Mucosa of rectum (tissue), 2 donors: Measurements from ENCODE around the gene MDH1B.

Source experiments
- H3K27ac ChIP-seq, 2 donors: one replicate each; pipeline ENCODE4 v1.7.0; 2013; ENCODE audit warnings: inconsistent platforms in 2 of 2, low read depth in 2 of 2, low read length in 2 of 2
- H3K27me3 ChIP-seq, 2 donors: one replicate each; pipeline ENCODE4 v1.7.0; 2013; ENCODE audit warnings: low read length in 2 of 2; ENCODE audit not compliant: control insufficient read depth in 2 of 2, insufficient read depth in 2 of 2
- H3K36me3 ChIP-seq, 2 donors: one replicate each; pipeline ENCODE4 v1.7.0; 2013; ENCODE audit warnings: low read length in 2 of 2; ENCODE audit not compliant: control insufficient read depth in 2 of 2, insufficient read depth in 2 of 2
- H3K4me1 ChIP-seq, 2 donors: one replicate each; pipeline ENCODE4 v1.7.0; 2013; ENCODE audit warnings: low read length in 2 of 2, mild to moderate bottlenecking in 1 of 2; ENCODE audit not compliant: control insufficient read depth in 2 of 2, insufficient read depth in 2 of 2
- H3K4me3 ChIP-seq, 2 donors: one replicate each; pipeline ENCODE4 v1.7.0; 2013; ENCODE audit warnings: low read length in 2 of 2
- H3K9ac ChIP-seq, 2 donors: one replicate each; pipeline ENCODE4 v1.7.0; 2013; ENCODE audit warnings: low read length in 2 of 2, low read depth in 1 of 2, mild to moderate bottlenecking in 1 of 2
- H3K9me3 ChIP-seq, 2 donors: one replicate each; pipeline ENCODE4 v1.7.0; 2013; ENCODE audit warnings: low read length in 2 of 2; ENCODE audit not compliant: control insufficient read depth in 2 of 2
- donor health status: healthy.
- donor health status: Normal muscosa, but diverticular disease.

The MDH1B gene

GRCh38 chr2:206800506-206801417 is 35.6 kb upstream of the MDH1B start:
- Histone ChIP-seq H3K27me3 (no peaks in the 10 kb centered on the region), H3K4me3 (peak overlapping the region in 1 of 2 donors; percentile 56), H3K4me1 (peaks cover 0 to 3% of the 10 kb centered on the region in 2 donors), H3K9me3 (no peaks in the 10 kb centered on the region), H3K9ac (no peak overlapping the region), H3K36me3 (peaks cover 0 to 2% of the 10 kb centered on the region in 2 donors), H3K27ac (no peak overlapping the region)

DNA sequence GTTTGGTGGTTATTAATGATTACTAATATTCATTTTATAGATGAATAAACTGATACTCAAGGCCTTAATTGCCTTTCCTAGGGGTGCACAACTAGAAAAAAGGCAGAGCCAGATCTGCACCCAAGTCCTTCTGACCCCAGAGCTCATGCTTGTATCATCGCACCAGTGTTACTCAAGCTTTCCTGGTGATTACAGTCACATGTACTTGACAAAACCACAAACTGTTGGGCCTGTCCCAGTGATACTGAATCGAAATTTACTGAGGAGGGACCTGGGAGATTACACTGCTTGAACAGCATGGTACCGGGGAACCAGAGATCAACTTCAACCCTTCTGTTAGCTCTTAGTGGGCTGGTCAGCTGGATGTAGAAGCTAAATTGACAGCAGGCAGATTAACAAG is 34.0 kb upstream of the MDH1B start:
- Histone ChIP-seq H3K27me3 (no peaks in the 10 kb centered on the region), H3K36me3 (peaks cover 2 to 7% of the 10 kb centered on the region in 2 donors), H3K4me1 (peaks cover 0 to 3% of the 10 kb centered on the region in 2 donors), H3K9ac (no peak overlapping the region), H3K27ac (no peak overlapping the region), H3K9me3 (no peaks in the 10 kb centered on the region), H3K4me3 (no peak overlapping the region)

- Histone ChIP-seq H3K4me3 (no peak overlapping the region), H3K36me3 (peaks cover 5 to 7% of the 10 kb centered on the region in 2 donors), H3K9ac (no peak overlapping the region), H3K27me3 (no peaks in the 10 kb centered on the region), H3K9me3 (no peaks in the 10 kb centered on the region), H3K27ac (no peak overlapping the region), H3K4me1 (peaks cover 0 to 3% of the 10 kb centered on the region in 2 donors)
Measured at GRCh38 chr2:206798000-206798399, 32.9 kb upstream of the MDH1B start.

- Histone ChIP-seq H3K36me3 (peaks cover 7 to 9% of the 10 kb centered on the region in 2 donors), H3K4me1 (peaks cover 0 to 3% of the 10 kb centered on the region in 2 donors), H3K27me3 (no peaks in the 10 kb centered on the region), H3K4me3 (no peak overlapping the region), H3K9me3 (no peaks in the 10 kb centered on the region), H3K9ac (no peak overlapping the region), H3K27ac (no peak overlapping the region)
Measured at GRCh38 chr2:206797376-206797775, 32.2 kb upstream of the MDH1B start.

DNA sequence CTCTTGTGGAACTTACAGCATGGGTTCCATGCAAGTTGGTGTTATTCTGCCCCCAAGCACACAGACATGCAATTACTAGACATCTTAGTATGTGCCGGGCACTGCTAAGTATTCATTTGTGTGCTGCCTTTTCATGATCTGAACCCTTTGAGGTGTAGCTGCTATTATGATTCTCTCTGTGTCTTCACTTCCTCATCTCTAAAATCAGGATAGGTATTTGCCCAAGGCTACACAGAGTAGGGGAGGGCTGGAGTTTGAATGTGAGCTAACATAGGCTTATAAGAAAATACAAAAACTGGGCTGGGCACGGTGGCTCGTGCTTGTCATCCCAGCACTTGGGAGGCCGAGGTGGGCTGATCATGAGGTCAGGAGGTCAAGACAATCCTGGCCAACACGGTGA is 27.5 kb upstream of the MDH1B start:
- Histone ChIP-seq H3K36me3 (peaks cover 31 to 46% of the 10 kb centered on the region in 2 donors), H3K4me1 (no peaks in the 10 kb centered on the region), H3K27ac (no peak overlapping the region), H3K9ac (no peak overlapping the region), H3K27me3 (no peaks in the 10 kb centered on the region), H3K4me3 (no peak overlapping the region), H3K9me3 (no peaks in the 10 kb centered on the region)

DNA sequence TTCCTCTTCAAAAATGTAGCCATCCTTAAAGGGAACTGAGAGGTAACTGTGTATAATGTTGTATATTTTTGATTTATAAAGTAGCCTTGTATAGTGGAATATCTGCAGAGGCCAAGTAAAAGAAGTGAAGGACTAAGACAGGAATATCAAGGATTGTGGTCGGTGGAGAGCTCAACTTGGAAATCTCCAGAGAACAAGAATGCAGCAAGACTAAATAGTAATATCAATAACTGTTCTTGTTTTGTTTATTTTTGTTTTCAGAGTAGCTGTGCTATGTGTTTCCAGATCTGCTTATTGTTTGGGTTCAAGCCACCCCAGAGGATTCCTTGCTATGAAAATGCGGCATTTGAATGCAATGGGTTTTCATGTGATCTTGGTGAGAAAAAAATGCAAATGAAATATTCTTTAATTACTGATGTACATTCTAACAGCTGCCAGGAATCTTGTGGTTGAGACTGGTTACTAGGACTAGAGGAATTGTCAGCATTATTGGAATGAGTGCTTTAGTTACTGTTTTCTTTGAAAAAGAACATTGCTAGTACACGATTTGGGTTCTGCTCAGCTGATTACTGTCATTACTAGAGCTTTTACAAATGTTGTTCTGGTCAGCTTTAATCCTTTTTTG is 25.3 kb upstream of the MDH1B start:
- Histone ChIP-seq H3K36me3 (peaks cover 35 to 59% of the 10 kb centered on the region in 2 donors), H3K4me3 (no peak overlapping the region)

GRCh38 chr2:206784559-206785353 is 19.6 kb upstream of the MDH1B start:
- H3K27ac ChIP-seq = no peak overlapping the region
- H3K27me3 ChIP-seq = no peaks in the 10 kb centered on the region
- H3K9ac ChIP-seq = no peak overlapping the region
- no peak overlapping the region for H3K4me3 ChIP-seq
- H3K4me1 ChIP-seq = no peaks in the 10 kb centered on the region
- peaks cover 42 to 61% of the 10 kb centered on the region in 2 donors for H3K36me3 ChIP-seq
- H3K9me3 ChIP-seq = no peaks in the 10 kb centered on the region

More for the DNA sequence above, 25.3 kb upstream of the MDH1B start:
- H3K4me1 ChIP-seq = no peaks in the 10 kb centered on the region
- H3K27me3 ChIP-seq = no peaks in the 10 kb centered on the region
- H3K9me3 ChIP-seq = no peaks in the 10 kb centered on the region
- no peak overlapping the region for H3K9ac ChIP-seq
- H3K27ac ChIP-seq = no peak overlapping the region

- Histone ChIP-seq H3K36me3 (peaks cover 39 to 60% of the 10 kb centered on the region in 2 donors), H3K9ac (no peak overlapping the region), H3K27me3 (no peaks in the 10 kb centered on the region), H3K9me3 (no peaks in the 10 kb centered on the region), H3K27ac (no peak overlapping the region), H3K4me3 (no peak overlapping the region), H3K4me1 (no peaks in the 10 kb centered on the region)
Measured at GRCh38 chr2:206783718-206784117, 18.6 kb upstream of the MDH1B start.

DNA sequence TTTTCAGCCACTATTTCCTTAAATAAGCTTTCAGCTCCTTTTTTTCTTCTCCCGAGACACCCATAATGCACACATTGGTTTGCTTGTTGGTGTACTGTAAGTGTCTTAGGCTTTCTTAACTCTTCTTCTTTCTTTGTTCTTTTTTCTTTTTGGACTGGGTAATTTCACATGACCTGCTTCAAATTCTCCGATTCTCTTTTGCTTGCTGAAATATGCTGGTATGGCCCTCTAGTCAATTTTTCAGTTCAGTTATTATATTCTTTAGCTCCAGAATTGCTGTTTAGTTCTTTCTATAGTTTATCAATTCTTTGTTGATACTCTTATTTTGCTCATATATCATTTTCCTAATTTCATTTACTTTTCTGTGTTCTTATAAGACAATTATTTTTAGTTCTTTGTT is 15.5 kb upstream of the MDH1B start:
- no peaks in the 10 kb centered on the region for H3K27me3 ChIP-seq
- H3K36me3 ChIP-seq = peaks cover 31 to 46% of the 10 kb centered on the region in 2 donors

More for the DNA sequence above, 15.5 kb upstream of the MDH1B start:
- H3K4me3 ChIP-seq = no peak overlapping the region
- no peaks in the 10 kb centered on the region for H3K4me1 ChIP-seq
- no peak overlapping the region for H3K9ac ChIP-seq
- no peak overlapping the region for H3K27ac ChIP-seq
- H3K9me3 ChIP-seq = peaks cover 0 to 5% of the 10 kb centered on the region in 2 donors
